Endothelial cell of umbilical vein (primary cell): Measurements from ENCODE around the gene NDUFS8. TPM values are rescaled to one million over a fixed set of nuclear protein-coding genes. Genes with fewer than 3 reads are reported as not detected.

ENCODE experiments used
- BruUV-seq: library from RNA; stranded (reverse); fragments of 400-500 nt; replicated peaks from 2 replicates; lab custom pipeline; 2021; lab: Mats Ljungman, UMichigan
- CTCF ChIA-PET: fragments of 300-600, 350-600 bp; sonication (Branson Sonifier 250); formaldehyde crosslinking; loops from one replicate; lab custom pipeline; 2021; ENCODE audit warnings: antibody characterized with exemption, inconsistent platforms; lab: Charles Lee
- POLR2A ChIA-PET: fragments of 300-600, 350-600 bp; sonication (Branson Sonifier 250); formaldehyde crosslinking; loops from one replicate; lab custom pipeline; 2021; ENCODE audit warnings: antibody characterized with exemption, inconsistent platforms; lab: Charles Lee
- DNase-seq: peaks from one replicate; pipeline ENCODE4 v3.0.0-alpha.2; 2011; ENCODE audit warnings: low read depth, low spot score
- FAIRE-seq: peaks from 2 replicates; lab custom pipeline; 2011; peaks lifted over from hg19 to GRCh38; lab: Jason Lieb, UNC
- H2AFZ ChIP-seq: 2 replicates; pipeline ENCODE4 v1.6.0; 2012; ENCODE audit warnings: low read depth, low read length, control low read depth, inconsistent platforms
- H3K27ac ChIP-seq: 2 replicates; pipeline ENCODE4 v1.5.1; 2011; ENCODE audit warnings: low read depth, mild to moderate bottlenecking, control low read depth, low read length, moderate library complexity; ENCODE audit not compliant: insufficient read depth
- H3K27me3 ChIP-seq, 2 experiments: 2 replicates each; pipeline versions ENCODE4 v1.6.0 to v1.6.1; 2011; ENCODE audit warnings: low read length in 2 of 2, mixed read lengths in 1 of 2; ENCODE audit not compliant: control insufficient read depth in 2 of 2, insufficient read depth in 2 of 2
- H3K36me3 ChIP-seq, 2 experiments: 2 replicates in 1 of 2; 3 replicates in 1 of 2; pipeline ENCODE4 v1.5.1; 2011; ENCODE audit warnings: low read length in 2 of 2, mild to moderate bottlenecking in 1 of 2, moderate library complexity in 1 of 2; ENCODE audit not compliant: control insufficient read depth in 2 of 2, insufficient read depth in 2 of 2; ENCODE audit errors: extremely low read depth in 1 of 2
- H3K4me1 ChIP-seq: 3 replicates; pipeline ENCODE4 v1.5.1; 2011; ENCODE audit warnings: mild to moderate bottlenecking, low read length; ENCODE audit not compliant: control insufficient read depth, insufficient read depth; ENCODE audit errors: extremely low read depth
- H3K4me2 ChIP-seq: 2 replicates; pipeline ENCODE4 v1.6.1; 2011; ENCODE audit warnings: low read length, control low read depth, mixed read lengths; ENCODE audit not compliant: insufficient read depth
- H3K4me3 ChIP-seq, 3 experiments: fragments of 200-600 bp in 1 of 3; sonication (generic), shearing (Covaris generic) in 1 of 3; replicated peaks in 1 of 3; 2 replicates each; pipeline ENCODE4 v1.5.1; 2011 to 2016; ENCODE audit warnings: control low read depth in 3 of 3, low read length in 3 of 3, mild to moderate bottlenecking in 2 of 3, inconsistent platforms in 1 of 3, low read depth in 1 of 3, moderate library complexity in 1 of 3; ENCODE audit not compliant: insufficient read depth in 1 of 3
- H3K79me2 ChIP-seq: 2 replicates; pipeline ENCODE4 v1.6.0; 2012; ENCODE audit warnings: low read length, inconsistent platforms; ENCODE audit not compliant: control insufficient read depth, insufficient read depth
- H3K9ac ChIP-seq: replicated peaks from 2 replicates; pipeline ENCODE3; 2011; ENCODE audit warnings: low read length, control low read depth; ENCODE audit not compliant: insufficient read depth; ENCODE audit errors: extremely low read depth
- H3K9me1 ChIP-seq: replicated peaks from 3 replicates; pipeline ENCODE4 v1.6.0; 2011; ENCODE audit warnings: mild to moderate bottlenecking, low read length; ENCODE audit not compliant: control insufficient read depth, insufficient read depth; ENCODE audit errors: extremely low read depth
- H3K9me3 ChIP-seq: replicated peaks from 2 replicates; pipeline ENCODE4 v1.5.1; 2012; ENCODE audit warnings: low read length, inconsistent platforms; ENCODE audit not compliant: control insufficient read depth, insufficient read depth
- H4K20me1 ChIP-seq: replicated peaks from 2 replicates; pipeline ENCODE3; 2011; ENCODE audit warnings: mild to moderate bottlenecking, low read length; ENCODE audit not compliant: control insufficient read depth, insufficient read depth; ENCODE audit errors: extremely low read depth
- EZH2 ChIP-seq: IDR thresholded peaks from 2 replicates; pipeline ENCODE4 v1.6.1; 2012; ENCODE audit warnings: borderline replicate concordance, low read depth, mild to moderate bottlenecking, moderate library complexity, low read length, inconsistent platforms; ENCODE audit not compliant: severe bottlenecking
- FOS ChIP-seq: IDR thresholded peaks from 2 replicates; pipeline ENCODE4 v1.6.1; 2011; ENCODE audit warnings: mild to moderate bottlenecking, low read length, moderate library complexity, borderline replicate concordance; ENCODE audit not compliant: insufficient read depth
- GATA2 ChIP-seq: IDR thresholded peaks from 2 replicates; pipeline ENCODE4 v1.7.0; 2011; ENCODE audit warnings: low read depth, mild to moderate bottlenecking, moderate library complexity, mixed read lengths, low read length; ENCODE audit not compliant: insufficient read length, insufficient read depth
- JUN ChIP-seq: IDR thresholded peaks from 2 replicates; pipeline ENCODE4 v1.6.1; 2011; ENCODE audit warnings: borderline replicate concordance, low read depth; ENCODE audit not compliant: insufficient read length, insufficient read depth
- MAX ChIP-seq: IDR thresholded peaks from 2 replicates; pipeline ENCODE4 v1.6.1; 2011; ENCODE audit not compliant: insufficient read depth, insufficient read length
- MYC ChIP-seq: IDR thresholded peaks from one replicate; pipeline ENCODE4 v1.6.1; 2011; ENCODE audit warnings: mild to moderate bottlenecking, low read depth, low read length
- POLR2A ChIP-seq: IDR thresholded peaks from 2 replicates; pipeline ENCODE4 v1.6.1; 2012; ENCODE audit warnings: low read depth, mild to moderate bottlenecking, control low read depth, low read length
- POLR2AphosphoS5 ChIP-seq: IDR thresholded peaks from 2 replicates; pipeline ENCODE4 v1.6.1; 2012; ENCODE audit warnings: low read depth, mild to moderate bottlenecking, control low read depth, low read length, moderate library complexity; ENCODE audit not compliant: insufficient read depth
- dilution Hi-C: fragments of 300-500 bp; cut with MboI; formaldehyde crosslinking; loops from one replicate; pipeline ENCODE4 v1.15.0; 2019; ENCODE audit warnings: low sequenced_read_pairs; ENCODE audit not compliant: extremely low pct_ligation_motif_present
- intact Hi-C: fragments of 100-400 bp; cut with micrococcal nuclease; formaldehyde crosslinking; loops from one replicate; pipeline ENCODE4 v1.10.0; 2022
- polyA plus RNA-seq, 4 experiments: library from polyadenylated mRNA; depleted of rRNA in 3 of 4; stranded (reverse) in 3 of 4; unstranded in 1 of 4; fragments of >200 nt; gene quantifications; 2 replicates each; pipeline versions ENCODE4 v1.2.1 to v1.2.3, GENCODE V29; 2011 to 2012; ENCODE audit warnings: missing spikeins in 1 of 4
- total RNA-seq: library from RNA; stranded (reverse); gene quantifications from 2 replicates; pipeline ENCODE4 v1.2.3, GENCODE V29; 2021
- TF ChIP-seq, protein P1 (sequence below), 2 donors: IDR thresholded peaks; 1 replicate in 1 of 2; 2 replicates in 1 of 2; pipeline ENCODE4 v1.5.1; 2011; ENCODE audit warnings: low read length in 2 of 2, mild to moderate bottlenecking in 2 of 2, moderate library complexity in 2 of 2, control low read depth in 1 of 2, inconsistent platforms in 1 of 2, low read depth in 1 of 2; ENCODE audit not compliant: insufficient read depth in 1 of 2; ENCODE audit errors: extremely low read depth in 1 of 2

Gene NDUFS8
- total and polyA plus RNA-seq, 2 donors (not counting 3 experiments of a cell fraction or from before 2014, with no cell fraction given): 166 to 170 TPM

DNA sequence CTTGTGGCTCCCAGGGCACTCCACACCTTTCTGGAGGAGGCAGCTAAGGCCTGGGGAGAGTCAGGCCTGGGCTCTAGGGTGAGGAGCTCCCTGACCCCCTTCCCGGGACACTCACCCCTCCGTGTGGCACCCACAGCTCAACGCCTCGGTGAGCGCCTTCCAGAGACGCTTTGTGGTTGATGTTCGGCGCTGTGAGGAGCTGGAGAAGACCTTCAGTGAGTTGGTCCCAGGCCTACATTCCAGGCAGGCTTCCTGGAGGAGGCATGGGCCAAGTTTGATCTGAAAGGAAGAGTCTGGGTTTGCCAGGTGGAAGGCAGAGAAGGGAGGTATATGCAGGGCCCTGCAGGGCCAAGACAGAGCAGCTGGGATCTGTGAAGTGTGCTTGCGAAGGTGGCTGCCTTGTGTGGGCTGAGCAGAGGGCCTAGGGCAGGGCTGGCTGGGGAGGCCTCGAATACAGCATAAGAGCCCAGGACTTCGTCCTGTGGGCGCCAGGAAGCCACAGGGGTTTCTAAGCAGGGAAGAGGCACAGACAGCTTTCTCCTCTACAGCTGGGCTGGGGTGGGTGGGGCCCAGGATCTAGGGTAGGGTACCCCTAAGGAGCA, 11.2 kb downstream of the NDUFS8 start:
- Histone ChIP-seq H3K27ac (no peak overlapping the region), H3K4me1 (peaks cover 20% of the 10 kb centered on the region), H3K9me3 (no peaks in the 10 kb centered on the region), H3K27me3 (no peaks in the 10 kb centered on the region), H2AFZ (no peak overlapping the region), H3K79me2 (peaks cover 24% of the 10 kb centered on the region), H3K36me3 (peaks cover 0 to 24% of the 10 kb centered on the region in 2 experiments), H3K9ac (no peak overlapping the region), H3K4me3 (no peak overlapping the region), H4K20me1 (no peaks in the 10 kb centered on the region), H3K9me1 (no peaks in the 10 kb centered on the region), H3K4me2 (no peak overlapping the region)
- ChIA-PET CTCF (no interaction called here), POLR2A (no interaction called here)
- FAIRE-seq (no peak), DNase-seq (no peak)
- no TSS peak for BruUV-seq
- TF ChIP-seq FOS (no peak), GATA2 (no peak), JUN (no peak), POLR2AphosphoS5 (no peak), POLR2A (no peak), MAX (no peak), MYC (no peak), EZH2 (no peak)
- TF ChIP-seq, protein P1, sequence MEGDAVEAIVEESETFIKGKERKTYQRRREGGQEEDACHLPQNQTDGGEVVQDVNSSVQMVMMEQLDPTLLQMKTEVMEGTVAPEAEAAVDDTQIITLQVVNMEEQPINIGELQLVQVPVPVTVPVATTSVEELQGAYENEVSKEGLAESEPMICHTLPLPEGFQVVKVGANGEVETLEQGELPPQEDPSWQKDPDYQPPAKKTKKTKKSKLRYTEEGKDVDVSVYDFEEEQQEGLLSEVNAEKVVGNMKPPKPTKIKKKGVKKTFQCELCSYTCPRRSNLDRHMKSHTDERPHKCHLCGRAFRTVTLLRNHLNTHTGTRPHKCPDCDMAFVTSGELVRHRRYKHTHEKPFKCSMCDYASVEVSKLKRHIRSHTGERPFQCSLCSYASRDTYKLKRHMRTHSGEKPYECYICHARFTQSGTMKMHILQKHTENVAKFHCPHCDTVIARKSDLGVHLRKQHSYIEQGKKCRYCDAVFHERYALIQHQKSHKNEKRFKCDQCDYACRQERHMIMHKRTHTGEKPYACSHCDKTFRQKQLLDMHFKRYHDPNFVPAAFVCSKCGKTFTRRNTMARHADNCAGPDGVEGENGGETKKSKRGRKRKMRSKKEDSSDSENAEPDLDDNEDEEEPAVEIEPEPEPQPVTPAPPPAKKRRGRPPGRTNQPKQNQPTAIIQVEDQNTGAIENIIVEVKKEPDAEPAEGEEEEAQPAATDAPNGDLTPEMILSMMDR (IDR thresholded peaks at IDR 0.05; ENCODE audit: extremely low read depth in 1 of 2, insufficient read depth in 1 of 2, low read depth in 1 of 2, low read length in 2 of 2): no peak
- intact Hi-C loops: no loop called here
- dilution Hi-C loops: no loop called here
